ENCODE results near the gene APOA5. TPM values are rescaled to one million over a fixed set of nuclear protein-coding genes. Genes with fewer than 3 reads are reported as not detected.
"Not testable (repeated sequence)": the region's sequence is repeated elsewhere in the genome, so short reads cannot be mapped to it uniquely, and the experiment has no call there.

The APOA5 gene
- total RNA-seq, 3 donors from 2014 or later, result not detected

- H3K36me3 ChIP-seq, result no peaks in the 10 kb centered on the region
- peak within 1 kb of the TSS; percentile 93 to 98 for H3K27ac ChIP-seq
- H3K9me3 ChIP-seq, result no peaks in the 10 kb centered on the region
- peak within 1 kb of the TSS; percentile 77 to 99 (median 92) for H3K4me3 ChIP-seq
- intact Hi-C loops (cut with DNase I; ENCODE audit: low total_unique reads), result no loop called here
- H3K27me3 ChIP-seq, result no peaks in the 10 kb centered on the region
- peaks cover 5 to 7% of the 10 kb centered on the region in 2 donors for H3K4me1 ChIP-seq
- DNase-seq (ENCODE audit: low spot score in 2 of 2), result peak; percentile 81 to 88
- TF ChIP-seq CTCF (IDR thresholded peaks at IDR 0.05), result no peak
- peak; percentile 75 to 89 (median 84) for TF ChIP-seq POLR2AphosphoS5 (IDR thresholded peaks at IDR 0.05)
- no peak for TF ChIP-seq POLR2A (IDR thresholded peaks at IDR 0.05)
Measured at GRCh38 chr11:116772443-116773202, 19.1 kb downstream of the APOA5 start, which contains the start of gene BUD13. BUD13 (minus strand) TSS chr11:116772987; CDS start chr11:116772964, 23 bp downstream.

GRCh38 chr11:116771935-116772334, 19.7 kb downstream of the APOA5 start:
- peak overlapping the region in 1 of 2 donors; percentile 93 for H3K27ac ChIP-seq
- no peak for DNase-seq (ENCODE audit: low spot score in 2 of 2)
- intact Hi-C loops (cut with DNase I; ENCODE audit: low total_unique reads), result no loop called here

GRCh38 chr11:116762132-116762531, 29.5 kb downstream of the APOA5 start:
- H3K9me3 ChIP-seq, result no peaks in the 10 kb centered on the region
- H3K36me3 ChIP-seq, result peaks cover 26% of the 10 kb centered on the region
- no peaks in the 10 kb centered on the region for H3K27me3 ChIP-seq
- H3K4me3 ChIP-seq, result no peak overlapping the region
- intact Hi-C loops (cut with DNase I; ENCODE audit: low total_unique reads), result no loop called here
- no peak for TF ChIP-seq POLR2A (IDR thresholded peaks at IDR 0.05)
- TF ChIP-seq POLR2AphosphoS5 (IDR thresholded peaks at IDR 0.05), result no peak
- no peak for TF ChIP-seq CTCF (IDR thresholded peaks at IDR 0.05)
- H3K27ac ChIP-seq, result no peak overlapping the region
- H3K4me1 ChIP-seq, result no peaks in the 10 kb centered on the region
- DNase-seq (ENCODE audit: low spot score in 2 of 2), result no peak

More at GRCh38 chr11:116771935-116772334, 19.7 kb downstream of the APOA5 start:
- Histone ChIP-seq H3K4me3 (peak overlapping the region; percentile 77 to 99 (median 92)), H3K36me3 (no peaks in the 10 kb centered on the region), H3K27me3 (no peaks in the 10 kb centered on the region), H3K9me3 (no peaks in the 10 kb centered on the region), H3K4me1 (peaks cover 5 to 7% of the 10 kb centered on the region in 2 donors)
- TF ChIP-seq CTCF (IDR thresholded peaks at IDR 0.05) (no peak), POLR2A (IDR thresholded peaks at IDR 0.05) (no peak), POLR2AphosphoS5 (IDR thresholded peaks at IDR 0.05) (no peak)

GRCh38 chr11:116756044-116756443, 35.6 kb downstream of the APOA5 start:
- peaks cover 17% of the 10 kb centered on the region for H3K36me3 ChIP-seq
- H3K4me1 ChIP-seq; H3K27me3 ChIP-seq; H3K27ac ChIP-seq; DNase-seq (ENCODE audit: low spot score in 2 of 2); H3K4me3 ChIP-seq; H3K9me3 ChIP-seq; intact Hi-C loops (cut with DNase I; ENCODE audit: low total_unique reads): not testable (repeated sequence)

- no peaks in the 10 kb centered on the region for H3K4me1 ChIP-seq
- DNase-seq (ENCODE audit: low spot score in 2 of 2), result no peak
- H3K27me3 ChIP-seq, result no peaks in the 10 kb centered on the region
- no peaks in the 10 kb centered on the region for H3K36me3 ChIP-seq
- H3K27ac ChIP-seq, result no peak overlapping the region
- TF ChIP-seq POLR2AphosphoS5 (IDR thresholded peaks at IDR 0.05) (no peak), CTCF (IDR thresholded peaks at IDR 0.05) (no peak), POLR2A (IDR thresholded peaks at IDR 0.05) (no peak)
- no peak overlapping the region for H3K4me3 ChIP-seq
- intact Hi-C loops (cut with DNase I; ENCODE audit: low total_unique reads), result no loop called here
- no peaks in the 10 kb centered on the region for H3K9me3 ChIP-seq
Measured at GRCh38 chr11:116750070-116750718, 41.5 kb downstream of the APOA5 start.

Measured in breast epithelium (tissue), 4 donors.